ENCODE results near the gene SSH2. TPM values are rescaled to one million over a fixed set of nuclear protein-coding genes. Genes with fewer than 3 reads are reported as not detected.
"Not testable (repeated sequence)": the region's sequence is repeated elsewhere in the genome, so short reads cannot be mapped to it uniquely, and the experiment has no call there.

Gene SSH2
- total and polyA plus RNA-seq, 3 donors from 2014 or later: 31.0 to 62.3 (median 37.4) TPM

DNA sequence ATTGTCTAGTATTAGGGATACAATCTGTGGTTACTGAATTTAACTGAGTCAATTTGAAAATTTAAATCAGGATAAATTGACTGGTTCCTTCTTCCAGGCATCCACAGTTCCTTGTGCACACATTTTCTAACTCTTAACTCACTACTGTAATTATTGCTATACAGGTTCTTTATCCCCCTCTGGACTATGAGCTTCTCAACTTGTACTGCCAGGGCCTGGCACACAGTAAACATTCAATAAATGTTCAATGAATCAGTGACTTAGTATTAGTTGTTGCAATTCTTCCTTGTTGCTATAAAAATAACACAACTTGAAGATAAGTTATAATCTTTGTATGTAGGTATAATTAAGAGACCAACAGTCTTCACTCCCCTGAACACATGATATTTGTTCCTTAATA lies 67.9 kb downstream of the SSH2 start:
- no peak for TF ChIP-seq CTCF (IDR thresholded peaks at IDR 0.05)
- no peak for TF ChIP-seq POLR2A (IDR thresholded peaks at IDR 0.05)
- Histone ChIP-seq H3K27me3 (no peaks in the 10 kb centered on the region), H3K36me3 (ENCODE audit: low read depth, missing control alignments) (no peaks in the 10 kb centered on the region), H3K9me3 (no peaks in the 10 kb centered on the region), H3K27ac (no peak overlapping the region), H3K4me3 (no peak overlapping the region), H3K4me1 (no peaks in the 10 kb centered on the region)
- intact Hi-C loops (cut with DNase I; ENCODE audit: low total_unique reads): no loop called here
- no peak for DNase-seq

DNA sequence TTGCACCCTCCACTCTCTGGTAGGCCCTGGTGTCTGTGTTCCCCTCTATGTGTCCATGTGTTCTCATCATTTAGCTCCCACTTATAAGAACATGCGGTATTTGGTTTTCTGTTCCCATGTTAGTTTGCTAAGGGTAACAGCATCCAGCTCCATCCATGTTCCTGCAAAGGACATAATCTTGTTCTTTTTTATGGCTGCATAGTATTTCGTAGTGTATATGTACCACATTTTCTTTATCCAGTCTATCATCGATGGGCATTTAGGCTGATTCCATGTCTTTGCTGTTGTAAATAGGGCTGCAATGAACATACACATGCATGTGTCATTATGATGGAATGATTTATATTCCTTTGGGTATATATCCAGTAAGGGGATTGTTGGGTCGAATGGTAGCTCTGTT lies 70.6 kb downstream of the SSH2 start:
- H3K27ac ChIP-seq; H3K36me3 ChIP-seq (ENCODE audit: low read depth, missing control alignments); H3K9me3 ChIP-seq; H3K4me1 ChIP-seq; intact Hi-C loops (cut with DNase I; ENCODE audit: low total_unique reads); H3K27me3 ChIP-seq; DNase-seq; H3K4me3 ChIP-seq: not testable (repeated sequence)
- WGBS, 2 donors: 79 to 80% methylated on average over 4 of the region's 4 CpGs

- Histone ChIP-seq H3K4me1 (no peaks in the 10 kb centered on the region), H3K27ac (no peak overlapping the region), H3K4me3 (no peak overlapping the region), H3K27me3 (no peaks in the 10 kb centered on the region), H3K36me3 (ENCODE audit: low read depth, missing control alignments) (no peaks in the 10 kb centered on the region), H3K9me3 (no peaks in the 10 kb centered on the region)
- intact Hi-C loops (cut with DNase I; ENCODE audit: low total_unique reads): no loop called here
- DNase-seq: no peak
- TF ChIP-seq POLR2A (IDR thresholded peaks at IDR 0.05): no peak
- no peak for TF ChIP-seq CTCF (IDR thresholded peaks at IDR 0.05)
These were observed 72.2 kb downstream of the SSH2 start for GRCh38 chr17:29857823-29858222.

DNA sequence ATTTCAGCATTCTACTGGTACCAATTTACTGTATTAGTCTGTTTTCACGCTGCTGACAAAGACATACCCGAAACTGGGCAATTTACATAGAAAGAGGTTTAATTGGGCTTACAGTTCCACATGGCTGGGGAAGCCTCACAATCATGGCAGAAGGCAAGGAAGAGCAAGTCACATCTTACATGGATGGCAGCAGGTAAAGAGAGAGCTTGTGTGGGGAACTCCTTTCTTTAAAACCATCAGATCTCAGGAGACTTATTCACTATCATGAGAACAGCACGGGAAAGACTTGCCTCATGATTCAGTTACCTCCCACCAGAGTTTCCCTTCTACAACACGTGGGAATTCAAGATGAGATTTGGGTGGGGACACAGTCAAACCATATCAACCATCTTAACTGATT lies 72.9 kb downstream of the SSH2 start:
- H3K4me1 ChIP-seq; H3K9me3 ChIP-seq; intact Hi-C loops (cut with DNase I; ENCODE audit: low total_unique reads); H3K36me3 ChIP-seq (ENCODE audit: low read depth, missing control alignments); H3K4me3 ChIP-seq; H3K27me3 ChIP-seq; H3K27ac ChIP-seq; DNase-seq: not testable (repeated sequence)
- 97 to 98% methylated on average over 4 of the region's 4 CpGs for WGBS, 2 donors

- Histone ChIP-seq H3K27me3 (no peaks in the 10 kb centered on the region), H3K27ac (no peak overlapping the region), H3K4me1 (no peaks in the 10 kb centered on the region), H3K36me3 (ENCODE audit: low read depth, missing control alignments) (no peaks in the 10 kb centered on the region), H3K4me3 (no peak overlapping the region), H3K9me3 (no peaks in the 10 kb centered on the region)
- no peak for TF ChIP-seq CTCF (IDR thresholded peaks at IDR 0.05)
- no peak for TF ChIP-seq POLR2A (IDR thresholded peaks at IDR 0.05)
- WGBS, 2 donors: 75 to 86% methylated on average over 1 of the region's 1 CpG
- intact Hi-C loops (cut with DNase I; ENCODE audit: low total_unique reads): no loop called here
- no peak for DNase-seq
These were observed 74.3 kb downstream of the SSH2 start for GRCh38 chr17:29855686-29856085.

GRCh38 chr17:29848737-29849136 lies 81.3 kb downstream of the SSH2 start:
- no peaks in the 10 kb centered on the region for H3K36me3 ChIP-seq (ENCODE audit: low read depth, missing control alignments)
- no peaks in the 10 kb centered on the region for H3K9me3 ChIP-seq
- TF ChIP-seq POLR2A (IDR thresholded peaks at IDR 0.05) (no peak), CTCF (IDR thresholded peaks at IDR 0.05) (no peak)
- DNase-seq: no peak
- no peak overlapping the region for H3K4me3 ChIP-seq
- intact Hi-C loops (cut with DNase I; ENCODE audit: low total_unique reads): no loop called here
- H3K4me1 ChIP-seq: no peaks in the 10 kb centered on the region
- no peaks in the 10 kb centered on the region for H3K27me3 ChIP-seq
- 87 to 90% methylated on average over 3 of the region's 3 CpGs for WGBS, 2 donors
- H3K27ac ChIP-seq: no peak overlapping the region
